Measurements from ENCODE around the gene MSRB3.

DNA sequence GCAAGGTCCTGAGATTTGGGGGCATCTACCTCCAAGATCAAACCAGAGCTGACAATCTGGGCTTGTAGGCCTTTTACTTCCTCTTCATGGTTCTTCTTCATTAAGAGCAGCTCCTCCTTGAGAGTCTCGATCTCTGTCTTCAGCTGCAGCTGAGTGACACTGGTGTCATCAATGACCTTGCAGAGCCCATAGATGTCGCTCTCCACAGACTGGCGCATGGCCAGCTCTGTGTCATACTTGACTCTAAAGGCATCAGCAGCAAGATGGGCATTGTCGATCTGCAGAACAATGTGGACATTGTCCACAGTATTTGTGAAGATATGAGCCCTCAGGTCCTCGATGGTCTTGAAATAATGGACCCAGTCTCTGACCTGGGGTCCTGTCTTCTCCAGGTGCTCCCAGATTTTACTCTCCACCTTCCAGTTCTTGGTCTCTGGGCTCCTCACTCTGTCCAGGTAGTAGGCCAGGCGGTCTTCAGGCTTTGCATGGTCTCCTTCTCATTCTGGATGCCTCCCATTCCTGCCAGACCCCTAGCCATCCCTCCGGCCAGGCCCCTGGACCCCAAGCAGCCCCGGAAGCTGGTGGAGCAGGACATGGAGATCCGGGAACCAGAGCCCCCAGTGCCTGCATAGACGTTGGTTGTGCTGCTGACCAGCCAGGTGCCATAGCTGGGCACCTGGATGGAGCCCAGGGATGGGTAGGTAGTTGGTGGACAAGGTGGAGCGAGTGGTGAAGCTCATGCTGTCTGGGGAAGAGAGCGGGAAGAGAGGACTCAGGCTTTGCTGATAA is 141.0 kb downstream of the MSRB3 start:
- TF ChIP-seq POLR2A (IDR thresholded peaks at IDR 0.05), result no peak
- TF ChIP-seq, protein P1, sequence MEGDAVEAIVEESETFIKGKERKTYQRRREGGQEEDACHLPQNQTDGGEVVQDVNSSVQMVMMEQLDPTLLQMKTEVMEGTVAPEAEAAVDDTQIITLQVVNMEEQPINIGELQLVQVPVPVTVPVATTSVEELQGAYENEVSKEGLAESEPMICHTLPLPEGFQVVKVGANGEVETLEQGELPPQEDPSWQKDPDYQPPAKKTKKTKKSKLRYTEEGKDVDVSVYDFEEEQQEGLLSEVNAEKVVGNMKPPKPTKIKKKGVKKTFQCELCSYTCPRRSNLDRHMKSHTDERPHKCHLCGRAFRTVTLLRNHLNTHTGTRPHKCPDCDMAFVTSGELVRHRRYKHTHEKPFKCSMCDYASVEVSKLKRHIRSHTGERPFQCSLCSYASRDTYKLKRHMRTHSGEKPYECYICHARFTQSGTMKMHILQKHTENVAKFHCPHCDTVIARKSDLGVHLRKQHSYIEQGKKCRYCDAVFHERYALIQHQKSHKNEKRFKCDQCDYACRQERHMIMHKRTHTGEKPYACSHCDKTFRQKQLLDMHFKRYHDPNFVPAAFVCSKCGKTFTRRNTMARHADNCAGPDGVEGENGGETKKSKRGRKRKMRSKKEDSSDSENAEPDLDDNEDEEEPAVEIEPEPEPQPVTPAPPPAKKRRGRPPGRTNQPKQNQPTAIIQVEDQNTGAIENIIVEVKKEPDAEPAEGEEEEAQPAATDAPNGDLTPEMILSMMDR (IDR thresholded peaks at IDR 0.05), result no peak

All from breast epithelium (tissue), 3 donors.